D721Med (cell line): ENCODE results near the gene UBE2O.

Source experiments
- DNase-seq: peaks from one replicate; pipeline ENCODE4 v3.0.0; 2011; ENCODE audit warnings: low spot score; ENCODE audit not compliant: insufficient read length
- FAIRE-seq: peaks from 2 replicates; lab custom pipeline; 2011; peaks lifted over from hg19 to GRCh38; lab: Jason Lieb, UNC
- TF ChIP-seq, protein P1 (sequence below): IDR thresholded peaks from 2 replicates; pipeline ENCODE4 v1.5.1; 2012; ENCODE audit warnings: mild to moderate bottlenecking, control low read depth; ENCODE audit not compliant: insufficient read depth; ENCODE audit errors: missing control alignments

The UBE2O gene

DNA sequence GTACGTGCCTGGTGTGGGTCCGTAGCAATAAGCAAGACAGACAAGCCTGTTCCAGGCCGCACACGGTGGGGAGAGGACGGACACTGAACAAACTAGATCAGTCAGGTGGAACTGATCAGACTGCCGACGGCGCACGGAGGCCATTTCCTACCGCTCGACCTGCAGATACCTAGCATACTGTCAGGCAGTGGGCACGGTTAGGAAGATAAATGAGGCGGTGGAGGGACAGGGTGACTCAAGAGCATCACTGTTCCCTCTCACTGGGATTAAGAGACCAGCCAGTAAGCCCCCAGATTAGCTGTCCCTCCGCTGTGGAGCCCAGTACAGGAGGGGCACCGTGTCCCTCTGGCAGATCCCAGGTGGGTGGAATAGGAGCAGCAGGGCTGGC is 19.3 kb upstream of the UBE2O start:
- FAIRE-seq (no peak), DNase-seq (no peak)
- TF ChIP-seq, protein P1, sequence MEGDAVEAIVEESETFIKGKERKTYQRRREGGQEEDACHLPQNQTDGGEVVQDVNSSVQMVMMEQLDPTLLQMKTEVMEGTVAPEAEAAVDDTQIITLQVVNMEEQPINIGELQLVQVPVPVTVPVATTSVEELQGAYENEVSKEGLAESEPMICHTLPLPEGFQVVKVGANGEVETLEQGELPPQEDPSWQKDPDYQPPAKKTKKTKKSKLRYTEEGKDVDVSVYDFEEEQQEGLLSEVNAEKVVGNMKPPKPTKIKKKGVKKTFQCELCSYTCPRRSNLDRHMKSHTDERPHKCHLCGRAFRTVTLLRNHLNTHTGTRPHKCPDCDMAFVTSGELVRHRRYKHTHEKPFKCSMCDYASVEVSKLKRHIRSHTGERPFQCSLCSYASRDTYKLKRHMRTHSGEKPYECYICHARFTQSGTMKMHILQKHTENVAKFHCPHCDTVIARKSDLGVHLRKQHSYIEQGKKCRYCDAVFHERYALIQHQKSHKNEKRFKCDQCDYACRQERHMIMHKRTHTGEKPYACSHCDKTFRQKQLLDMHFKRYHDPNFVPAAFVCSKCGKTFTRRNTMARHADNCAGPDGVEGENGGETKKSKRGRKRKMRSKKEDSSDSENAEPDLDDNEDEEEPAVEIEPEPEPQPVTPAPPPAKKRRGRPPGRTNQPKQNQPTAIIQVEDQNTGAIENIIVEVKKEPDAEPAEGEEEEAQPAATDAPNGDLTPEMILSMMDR = no peak

DNA sequence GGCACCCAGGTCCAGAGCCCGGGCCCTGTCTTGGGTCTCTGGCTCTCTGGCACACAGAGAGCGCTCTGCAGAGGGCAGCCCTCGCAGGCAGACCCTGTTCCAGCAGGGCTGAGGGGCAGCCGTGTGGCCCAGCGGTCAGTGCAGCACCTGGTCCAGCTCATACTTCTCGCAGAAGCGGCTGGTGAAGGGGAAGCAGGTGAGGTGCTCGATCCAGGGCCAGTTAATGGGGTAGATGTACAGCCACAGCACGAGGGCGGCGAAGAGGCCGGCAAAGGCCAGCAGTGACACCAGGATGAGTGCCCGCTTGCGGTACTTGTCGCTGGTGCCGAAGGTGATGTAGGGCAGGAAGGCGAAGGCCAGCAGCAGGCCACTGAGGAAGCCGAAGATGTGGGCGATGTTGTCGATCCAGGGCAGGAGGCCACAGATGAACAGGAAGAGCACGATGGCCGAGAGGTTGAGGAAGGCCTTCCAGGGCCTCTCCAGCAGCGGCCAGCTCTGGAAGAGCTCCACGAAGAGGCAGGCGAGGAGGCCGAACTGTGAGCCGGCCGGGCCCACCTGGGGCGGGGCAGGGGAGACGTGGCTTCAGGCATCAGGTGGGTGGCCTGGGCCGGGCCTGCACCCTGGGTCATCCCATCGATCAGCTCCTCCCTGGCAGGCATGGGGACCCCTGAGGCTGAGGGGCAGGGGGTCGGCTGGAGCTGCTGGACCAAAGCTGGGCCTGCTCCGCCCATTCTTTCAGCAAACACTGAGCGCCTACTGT is 18.7 kb upstream of the UBE2O start:
- FAIRE-seq (no peak), DNase-seq (no peak)
- TF ChIP-seq, protein P1 = no peak

DNA sequence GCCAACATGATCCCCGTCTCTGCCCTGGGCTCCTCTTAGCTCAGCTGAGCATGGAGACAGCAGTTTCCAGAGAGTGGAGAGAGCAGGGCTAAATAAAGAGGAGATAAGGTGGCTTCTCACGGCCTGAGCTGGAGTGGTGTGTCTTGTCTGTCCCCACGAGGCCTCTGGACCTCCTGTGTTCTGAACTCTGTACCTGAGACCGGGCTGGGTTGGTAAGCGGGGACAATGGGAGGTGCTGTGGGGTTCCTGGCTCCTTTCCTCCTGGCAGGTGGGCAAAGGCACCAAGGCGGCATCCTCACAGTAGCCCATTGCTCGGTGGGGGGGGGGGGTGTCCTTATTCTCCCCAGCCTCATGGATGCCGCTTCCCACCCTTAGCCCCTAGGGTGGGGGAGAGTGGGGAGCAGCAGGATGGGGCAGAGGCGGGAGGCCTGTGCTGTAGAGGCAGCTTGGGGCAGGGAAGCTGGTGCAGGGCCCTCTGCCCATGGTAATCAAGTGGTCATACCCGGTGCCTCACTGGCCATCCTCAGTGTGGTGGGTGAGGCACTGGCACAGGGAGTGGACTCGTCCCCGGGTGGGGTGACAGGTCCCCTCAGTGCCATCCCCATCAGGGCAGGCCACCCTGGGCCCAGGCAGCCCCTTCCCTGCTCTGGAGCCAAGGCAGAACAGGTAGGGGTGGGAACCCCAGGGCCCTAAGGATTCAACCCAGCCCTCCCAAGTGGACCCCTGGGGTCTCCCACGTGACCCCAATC is 17.2 kb upstream of the UBE2O start:
- DNase-seq (no peak), FAIRE-seq (no peak)
- TF ChIP-seq, protein P1 = no peak

DNA sequence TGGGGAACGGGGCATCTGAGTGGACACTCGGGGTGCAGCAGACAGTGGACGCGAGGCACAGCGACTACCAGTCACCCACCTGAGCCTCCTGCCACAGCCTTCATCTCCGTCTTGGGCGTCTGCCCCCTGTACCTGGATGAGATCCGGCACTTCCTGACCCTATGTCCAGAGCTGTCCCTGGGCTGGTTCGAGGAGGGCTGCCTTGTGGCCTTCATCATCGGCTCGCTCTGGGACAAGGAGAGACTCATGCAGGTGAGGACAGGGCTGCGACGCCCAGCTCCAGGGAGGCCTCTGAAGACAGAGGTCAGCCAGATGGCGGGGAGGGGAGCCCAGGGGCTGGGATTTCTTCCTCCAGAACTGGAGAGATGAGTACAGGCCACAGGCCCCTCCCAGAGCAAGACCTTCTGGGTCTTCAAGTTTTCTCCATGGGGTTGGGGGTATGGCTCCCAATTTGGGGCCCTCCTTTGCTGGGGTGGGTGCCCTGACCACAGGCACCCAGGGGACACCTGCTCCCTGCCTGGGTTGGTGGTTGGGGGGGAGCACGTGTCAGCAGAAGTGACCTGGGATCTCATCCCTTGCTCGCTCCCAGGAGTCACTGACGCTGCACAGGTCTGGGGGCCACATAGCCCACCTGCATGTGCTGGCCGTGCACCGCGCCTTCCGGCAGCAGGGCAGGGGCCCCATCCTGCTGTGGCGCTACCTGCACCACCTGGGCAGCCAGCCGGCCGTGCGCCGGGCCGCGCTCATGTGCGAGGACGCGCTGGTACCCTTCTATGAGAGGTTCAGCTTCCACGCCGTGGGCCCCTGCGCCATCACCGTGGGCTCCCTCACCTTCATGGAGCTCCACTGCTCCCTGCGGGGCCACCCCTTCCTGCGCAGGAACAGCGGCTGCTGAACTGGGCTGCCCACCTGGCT is 16.4 kb upstream of the UBE2O start:
- TF ChIP-seq, protein P1 = no peak
- FAIRE-seq = no peak
- DNase-seq = no peak

DNA sequence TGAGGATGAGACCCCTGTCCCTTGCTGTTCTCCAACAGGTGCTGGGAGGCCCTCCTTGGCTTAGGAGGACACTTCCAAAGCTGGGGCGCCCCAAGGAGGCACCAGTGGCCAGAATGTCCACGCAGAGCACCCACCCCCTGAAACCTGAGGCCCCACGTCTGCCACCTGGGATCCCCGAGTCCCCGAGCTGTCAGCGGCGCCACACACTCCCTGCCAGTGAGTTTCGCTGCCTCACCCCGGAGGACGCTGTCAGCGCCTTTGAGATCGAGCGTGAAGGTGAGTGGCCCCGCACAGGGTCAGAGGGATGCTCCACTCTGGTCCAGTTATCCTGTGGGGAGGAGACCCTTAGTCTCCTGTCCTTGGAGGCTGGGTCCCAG is 15.7 kb upstream of the UBE2O start:
- TF ChIP-seq, protein P1 = no peak
- no peak for FAIRE-seq
- no peak for DNase-seq

DNA sequence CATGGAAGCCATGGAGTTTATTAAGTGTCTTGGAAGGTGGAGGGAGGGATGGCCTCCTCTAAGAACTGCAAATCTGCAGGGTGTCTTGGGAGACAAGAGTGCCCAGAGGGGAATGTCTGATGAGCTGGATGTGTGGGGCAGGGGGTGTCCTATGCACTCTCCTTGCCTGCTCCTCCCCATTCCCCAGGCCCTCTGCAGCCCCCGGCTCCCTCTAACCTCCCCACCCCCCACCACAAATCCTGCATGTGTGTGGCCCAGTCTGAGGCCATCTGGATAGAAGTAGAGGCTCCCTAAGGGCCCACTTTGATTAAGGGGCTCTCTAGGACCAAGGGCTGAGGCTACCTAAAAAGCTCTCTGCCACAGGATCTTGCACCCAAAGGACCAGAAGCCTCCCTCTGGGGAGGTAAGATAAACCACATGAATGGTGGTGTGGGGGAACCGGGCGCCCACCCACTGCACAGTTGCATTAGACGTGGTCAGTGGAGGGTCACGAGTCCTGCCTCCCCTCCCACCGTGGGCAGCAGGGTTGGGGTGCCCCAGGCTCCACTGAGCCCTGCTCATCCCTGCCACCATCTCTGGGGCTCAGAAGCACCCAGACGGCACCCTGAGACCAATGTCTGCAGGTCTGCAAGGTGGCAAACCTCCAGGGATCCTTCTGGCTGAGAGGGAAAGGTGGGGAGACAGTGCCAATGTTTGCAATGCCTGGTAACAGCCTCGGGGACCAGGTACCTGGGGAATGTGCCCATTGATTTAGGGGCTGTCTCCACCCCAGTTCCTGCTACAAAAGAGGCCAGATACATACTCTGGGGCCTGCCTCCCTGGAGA is 15.1 kb upstream of the UBE2O start:
- DNase-seq (peak; percentile 39), FAIRE-seq (no peak)
- TF ChIP-seq, protein P1 = no peak
